T47D (cell line): ENCODE measurements around the gene RXRG.

Experiments
- DNase-seq, 2 experiments: peaks; one replicate each; pipeline versions ENCODE4 v3.0.0 to v3.0.0-alpha.2; 2011 to 2012; ENCODE audit warnings: low read depth in 1 of 2, low spot score in 1 of 2
- JUND ChIP-seq: IDR thresholded peaks from 2 replicates; pipeline ENCODE4 v1.6.1; 2012; ENCODE audit warnings: low read depth
- in situ Hi-C: cut with HindIII; loops from 2 replicates; pipeline ENCODE4 v1.10.0; 2016; ENCODE audit warnings: low sequenced_read_pairs, low pct_unique_long_range_greater_than_20kb

The RXRG gene

DNA sequence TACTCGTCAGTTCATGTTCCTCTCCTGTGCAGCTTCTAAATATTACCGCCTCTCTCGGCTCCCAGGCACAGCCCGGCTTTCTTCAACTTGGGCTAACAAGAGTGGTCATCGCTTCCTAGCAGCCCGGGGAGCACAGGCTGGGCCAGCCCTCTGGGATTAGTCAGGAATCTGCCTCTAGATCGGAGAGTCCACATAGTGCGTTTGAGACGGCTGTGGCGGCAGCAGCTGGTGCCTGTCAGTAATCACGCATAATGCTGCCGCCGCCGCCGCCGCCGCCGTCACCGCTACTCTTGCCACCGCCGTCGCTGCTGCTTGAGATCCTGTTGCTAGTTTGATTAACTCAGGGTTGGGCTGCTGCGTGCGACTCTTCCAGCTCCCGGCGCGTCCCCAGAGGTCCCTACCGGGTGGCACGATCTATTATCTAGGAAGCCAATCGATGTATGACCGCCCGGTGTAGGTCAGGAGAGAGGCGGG is at the start of gene RXRG:
Gene RXRG, minus strand, starts transcription at position 230 of the 474 bp plus-strand sequence. CDS start 233 bp downstream, outside the sequence.
- peak in 1 of 2 experiments; percentile 19 for DNase-seq
- no peak for TF ChIP-seq JUND

DNA sequence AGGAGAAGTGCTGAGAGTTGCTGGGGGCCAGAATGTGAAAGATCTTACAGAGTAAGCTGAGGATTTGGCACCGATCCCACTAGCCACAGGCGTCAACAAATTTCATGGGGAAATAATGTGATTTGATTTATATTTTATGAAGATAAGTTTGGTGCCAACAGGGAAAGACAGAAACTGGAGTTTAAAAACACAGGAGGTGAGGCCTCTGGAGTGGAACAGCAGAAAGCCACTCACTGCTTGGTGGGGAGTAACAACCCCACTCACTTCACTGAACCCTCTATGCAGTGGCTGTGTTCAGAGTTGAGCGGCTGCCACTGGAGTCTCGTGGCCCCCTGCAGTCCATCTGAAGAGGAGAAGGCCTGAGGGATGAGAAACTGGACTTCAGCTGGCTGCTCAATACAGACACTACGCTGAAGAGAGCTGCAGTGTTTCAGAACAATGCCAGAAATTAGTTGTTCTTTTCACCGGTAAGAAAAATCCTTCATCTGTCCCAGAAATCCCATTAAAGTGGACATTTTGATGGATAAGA is 48.0 kb upstream of the RXRG start:
- in situ Hi-C loops, result no loop called here
- no peak for TF ChIP-seq JUND
- no peak for DNase-seq

More for the DNA sequence above, at the start of gene RXRG:
- in situ Hi-C loops, result no loop called here

DNA sequence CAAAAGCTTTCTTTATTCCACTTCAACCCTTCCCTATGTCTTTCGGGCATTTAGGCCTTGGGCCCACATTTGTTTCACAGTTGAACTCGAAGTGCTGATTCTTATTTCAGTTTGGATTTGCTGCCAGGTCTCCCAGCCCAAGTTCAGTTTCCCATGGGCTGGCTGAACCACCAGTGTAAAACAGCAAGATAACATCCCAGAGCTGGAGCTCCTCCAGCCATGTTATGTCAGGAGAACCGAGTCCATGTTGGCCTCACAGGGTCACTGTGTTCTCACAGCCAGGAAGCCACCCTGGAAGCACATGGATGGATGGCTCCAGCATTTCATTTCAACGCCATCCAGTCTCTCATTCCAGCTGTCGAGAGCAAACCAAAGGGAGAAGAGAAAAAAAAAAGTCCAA is 45.2 kb upstream of the RXRG start:
- TF ChIP-seq JUND, result no peak
- in situ Hi-C loops, result no loop called here
- DNase-seq, result no peak

DNA sequence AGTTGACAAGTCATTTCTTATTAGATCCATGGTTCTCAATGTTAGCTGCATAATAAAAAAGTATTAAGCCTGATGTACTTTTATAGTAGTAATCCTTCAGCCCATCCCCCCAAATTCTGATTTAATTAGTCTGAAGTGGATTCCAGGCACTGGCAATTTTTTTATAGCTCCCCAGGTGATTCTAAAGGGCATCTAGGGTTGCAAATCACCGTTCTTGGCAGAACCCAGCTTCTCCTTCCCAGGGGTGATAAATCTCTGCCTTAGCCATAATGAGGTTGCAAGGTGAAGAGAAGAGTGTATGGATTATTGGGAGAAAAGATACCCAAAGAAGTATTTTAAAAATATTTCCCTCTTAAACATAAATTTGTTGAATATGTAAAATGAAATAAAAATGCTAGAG is 43.0 kb upstream of the RXRG start:
- no peak for DNase-seq
- no peak for TF ChIP-seq JUND

DNA sequence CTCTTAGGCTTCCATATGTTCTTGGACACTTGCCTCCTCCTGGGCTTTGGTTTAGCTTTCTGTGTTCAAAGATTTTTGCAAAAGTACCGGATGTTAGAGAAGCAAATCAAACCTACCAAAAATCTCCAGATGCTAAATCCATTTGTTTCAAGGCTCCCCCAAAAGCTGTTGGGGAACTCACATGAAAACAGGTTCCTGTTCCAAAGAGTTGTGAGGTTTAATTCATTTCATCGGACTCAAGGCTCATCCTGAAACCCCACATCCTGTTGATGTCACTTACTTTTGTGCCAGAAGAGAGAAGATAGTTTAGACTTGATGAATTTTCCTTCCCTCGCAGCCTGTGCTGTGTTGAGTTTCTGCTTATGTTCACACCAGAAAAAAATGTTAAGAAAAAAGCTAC is 41.7 kb upstream of the RXRG start:
- no peak for TF ChIP-seq JUND
- DNase-seq, result no peak
- in situ Hi-C loops, result no loop called here

More for the DNA sequence above, 43.0 kb upstream of the RXRG start:
- in situ Hi-C loops, result no loop called here

DNA sequence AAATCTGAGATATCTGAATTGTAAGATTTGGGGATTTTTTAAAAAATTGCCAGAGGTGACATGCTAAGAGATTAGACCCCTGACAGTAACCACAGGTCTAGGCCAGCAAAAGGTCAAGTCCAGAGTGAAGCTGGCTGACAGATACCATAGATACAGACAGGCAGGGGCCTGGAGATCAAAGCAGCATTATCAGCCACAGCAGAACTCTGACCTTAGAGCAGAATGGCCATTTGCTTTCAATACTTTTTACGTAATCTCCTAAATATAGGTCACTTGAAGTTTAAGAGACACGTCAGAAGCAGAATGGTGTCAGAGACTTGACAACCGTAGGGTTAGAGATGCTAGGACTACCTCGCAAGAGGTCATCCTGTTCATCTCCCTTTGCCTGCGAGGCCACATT is 40.8 kb upstream of the RXRG start:
- in situ Hi-C loops, result no loop called here
- DNase-seq, result no peak
- no peak for TF ChIP-seq JUND

DNA sequence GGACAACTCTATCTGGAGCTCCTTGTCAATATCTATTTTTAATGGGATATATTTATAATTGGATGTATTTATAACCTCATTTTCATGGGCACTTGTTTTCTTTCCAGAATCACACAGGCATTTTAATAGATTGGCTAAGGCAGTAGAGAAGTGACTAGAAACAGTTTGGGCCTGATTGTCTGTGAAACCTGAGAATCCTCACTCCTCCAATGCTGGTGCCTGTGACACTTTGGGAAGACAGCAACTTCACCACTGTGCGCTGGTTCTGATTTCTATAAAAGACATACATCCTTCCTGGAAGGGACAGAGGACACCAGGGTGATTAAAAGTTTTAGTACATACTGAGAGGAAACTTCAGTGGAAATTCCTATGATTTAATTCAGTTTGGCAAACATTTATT is 39.6 kb upstream of the RXRG start:
- no peak for DNase-seq
- in situ Hi-C loops, result no loop called here
- no peak for TF ChIP-seq JUND

DNA sequence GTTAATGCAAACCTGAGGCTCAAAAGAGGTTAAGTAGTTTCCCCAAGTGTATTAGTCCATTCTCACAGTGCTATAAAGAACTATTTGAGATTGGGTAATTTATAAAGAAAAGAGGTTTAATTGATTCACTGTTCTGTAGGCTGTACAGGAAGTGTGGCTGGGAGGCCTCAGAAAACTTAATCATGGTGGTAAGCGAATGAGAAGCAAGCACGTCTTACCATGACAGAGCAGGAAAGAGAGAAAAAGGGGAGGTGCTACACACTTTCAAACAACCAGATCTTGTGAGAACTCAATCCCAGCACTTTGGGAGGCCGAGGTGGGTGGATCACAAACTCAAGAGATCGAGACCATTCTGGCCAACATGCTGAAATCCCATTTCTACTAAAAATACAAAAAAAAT is 38.5 kb upstream of the RXRG start:
- no peak for DNase-seq
- no peak for TF ChIP-seq JUND
- in situ Hi-C loops, result no loop called here

DNA sequence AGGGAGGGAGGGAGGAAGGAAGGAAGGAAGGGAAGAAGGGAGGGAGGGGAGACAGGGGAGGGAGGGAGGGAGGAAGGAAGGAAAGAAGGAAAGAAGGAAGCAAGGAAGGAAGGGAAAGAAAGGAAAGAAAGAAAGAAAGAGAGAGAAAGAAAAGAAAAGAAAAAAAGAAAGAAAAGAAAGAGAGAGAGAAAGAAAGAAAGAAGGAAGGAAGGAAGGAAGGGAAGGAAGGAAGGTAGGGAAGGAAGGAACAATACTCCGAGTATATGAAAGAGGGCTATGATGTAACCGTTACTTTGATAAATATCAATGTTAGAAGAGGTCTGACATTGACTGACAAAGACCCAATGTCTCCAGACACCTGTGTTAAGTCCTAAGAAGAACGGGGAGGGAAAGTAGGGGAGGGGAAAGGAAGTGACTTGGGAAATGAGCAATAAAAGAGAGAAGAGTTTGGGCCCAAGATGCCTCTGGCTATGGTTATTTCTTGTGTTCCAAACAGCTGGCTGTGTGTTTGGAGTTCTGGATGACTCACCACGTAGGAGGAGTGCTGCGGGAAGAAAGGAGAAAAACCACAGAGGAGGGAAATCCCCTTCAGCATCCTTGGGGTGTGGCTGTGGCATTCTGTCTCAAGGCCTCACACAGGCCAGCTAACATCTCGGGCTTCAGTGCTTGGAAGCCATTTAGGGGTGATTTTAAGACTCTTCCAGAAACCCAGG is 37.0 kb upstream of the RXRG start:
- no peak for TF ChIP-seq JUND
- in situ Hi-C loops, result no loop called here

DNA sequence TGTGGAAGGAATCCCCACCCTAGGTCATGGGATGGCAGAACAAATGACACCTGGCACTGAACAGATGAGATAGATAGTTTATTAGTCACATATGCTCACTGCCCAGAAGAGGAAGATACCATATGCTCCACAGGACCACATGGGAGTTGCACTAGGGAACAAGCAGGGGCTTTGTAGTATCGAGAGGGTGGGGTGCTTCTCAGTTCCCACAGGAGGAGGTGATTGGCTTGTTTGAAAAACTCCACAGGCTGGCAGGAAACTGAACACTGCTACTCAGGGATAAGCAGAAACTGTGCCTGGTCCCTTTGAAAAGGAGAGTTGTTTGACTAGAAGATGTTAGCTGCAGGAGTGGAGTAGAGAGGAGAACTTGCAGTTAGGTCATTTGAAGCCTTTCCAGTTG is 31.9 kb upstream of the RXRG start:
- DNase-seq, result no peak
- no peak for TF ChIP-seq JUND
- in situ Hi-C loops, result no loop called here

More for the DNA sequence above, 37.0 kb upstream of the RXRG start:
- DNase-seq, result peak in 1 of 2 experiments; percentile 24

DNA sequence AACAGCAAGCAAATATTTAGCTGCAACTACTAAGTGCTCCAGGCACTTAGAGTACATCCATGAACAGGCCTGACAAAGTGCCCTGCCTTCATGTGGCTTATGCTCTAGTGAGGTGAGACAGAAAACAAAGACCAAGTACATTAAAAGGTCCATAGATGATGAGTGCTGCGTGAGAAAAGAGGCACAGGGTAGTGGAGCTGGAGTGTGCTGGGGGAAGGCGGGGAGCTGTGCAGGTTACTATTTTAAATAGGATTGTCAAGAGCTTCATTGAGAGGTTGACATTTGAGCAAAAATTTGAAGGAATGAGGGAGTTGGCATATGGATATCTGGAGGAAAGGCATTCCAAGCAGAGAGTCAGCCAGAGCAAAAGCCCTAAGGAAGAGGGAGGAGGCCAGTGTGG is 29.3 kb upstream of the RXRG start:
- DNase-seq, result no peak
- no peak for TF ChIP-seq JUND
- in situ Hi-C loops, result no loop called here

DNA sequence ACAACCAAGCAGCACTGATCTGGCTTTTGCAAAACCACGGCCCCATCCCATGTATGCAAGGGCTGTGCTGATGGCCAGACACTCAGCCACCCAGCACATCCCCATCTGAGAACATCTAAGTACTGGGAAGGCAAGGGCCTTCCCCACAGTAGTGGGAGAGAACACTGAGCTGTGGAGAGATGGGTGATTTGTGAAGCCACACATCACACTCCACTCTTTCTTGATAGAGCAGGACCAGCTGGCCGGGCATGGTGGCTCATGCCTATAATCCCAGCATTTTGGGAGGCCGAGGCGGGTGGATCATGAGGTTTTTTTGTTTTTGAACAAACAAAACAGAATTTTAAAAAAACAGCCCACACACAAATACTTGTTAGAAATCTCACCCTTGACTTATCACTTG is 28.2 kb upstream of the RXRG start:
- DNase-seq, result no peak
- no peak for TF ChIP-seq JUND
- in situ Hi-C loops, result no loop called here

DNA sequence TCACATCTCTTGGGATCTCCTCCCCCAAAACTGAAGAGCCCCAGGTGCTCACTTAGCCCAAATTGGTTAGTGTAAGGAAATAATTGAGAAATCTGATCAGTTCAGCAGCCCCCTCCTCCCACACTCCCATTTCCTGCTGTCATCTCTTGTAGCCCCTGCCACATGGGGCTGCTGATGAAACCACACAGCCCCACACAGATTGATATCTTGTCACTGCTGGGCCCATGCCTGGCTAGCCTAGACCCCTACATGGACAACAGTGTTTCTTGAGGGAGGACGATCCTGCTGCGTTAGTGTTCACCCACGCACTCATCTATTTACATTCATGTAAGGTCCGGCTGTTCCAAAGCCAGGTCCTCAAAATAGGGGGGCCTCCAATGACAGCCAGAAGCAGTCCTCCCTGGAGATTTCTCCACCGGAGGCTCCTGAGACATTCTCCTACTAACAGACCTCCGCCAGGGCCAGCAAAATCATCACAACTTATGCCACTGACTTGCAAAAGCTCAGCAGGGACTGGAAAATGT is 23.9 kb upstream of the RXRG start:
- in situ Hi-C loops, result no loop called here
- TF ChIP-seq JUND, result no peak
- DNase-seq, result no peak
